SK-N-MC (cell line): Measurements from ENCODE around the gene RIMBP2.

Experiments used
- EZH2 ChIP-seq: fragments of 200-600 bp; sonication (generic); IDR thresholded peaks from one replicate; pipeline ENCODE4 v1.6.1; 2017; ENCODE audit warnings: antibody characterized with exemption
- FOXP2 ChIP-seq: optimal IDR thresholded peaks from 2 replicates; pipeline ENCODE3; 2011; ENCODE audit warnings: mild to moderate bottlenecking, moderate library complexity; ENCODE audit not compliant: insufficient read depth; ENCODE audit errors: extremely low read length, control extremely low read depth
- POLR2AphosphoS5 ChIP-seq: IDR thresholded peaks from 2 replicates; pipeline ENCODE4 v1.6.1; 2012; ENCODE audit warnings: mild to moderate bottlenecking, low read depth, low read length, borderline replicate concordance

- TF ChIP-seq EZH2: no peak
- no peak for TF ChIP-seq POLR2AphosphoS5
- TF ChIP-seq FOXP2: no peak
Measured at GRCh38 chr12:130683080-130683479, 33.0 kb downstream of the RIMBP2 start.
